Mesenteric fat pad (tissue), 1 donor: Measurements from ENCODE around the gene SRRM3. TPM values are rescaled to one million over a fixed set of nuclear protein-coding genes. Genes with fewer than 3 reads are reported as not detected.
"Not testable (repeated sequence)": the region's sequence is repeated elsewhere in the genome, so short reads cannot be mapped to it uniquely, and the experiment has no call there.

Source experiments
- DNase-seq: peaks from one replicate; pipeline ENCODE4 v3.0.0-alpha.2; 2020; ENCODE audit warnings: low spot score
- total RNA-seq: library from RNA; stranded (reverse); fragmentation: NEBNext Ultra II Directional; extraction: Animal tissue kit (Norgen Biotek cat#: 25700); gene quantifications from one replicate; pipeline ENCODE4 v1.2.1, GENCODE V29; 2021
- donor health status: DM: yes; HTN: yes; CAD: no.

SRRM3 gene
- total RNA-seq, 1 donor from 2014 or later = 4.8 TPM

- no peak for DNase-seq
Observed at GRCh38 chr7:76285604-76286374, 84.1 kb downstream of the SRRM3 start.

GRCh38 chr7:76286842-76287403, 85.2 kb downstream of the SRRM3 start:
- no peak for DNase-seq

- not testable (repeated sequence) for DNase-seq
Observed at GRCh38 chr7:76290847-76291350, 89.2 kb downstream of the SRRM3 start.

- peak; percentile 97 for DNase-seq
Observed at GRCh38 chr7:76291351-76292212, 89.9 kb downstream of the SRRM3 start.

GRCh38 chr7:76292213-76292573, 90.5 kb downstream of the SRRM3 start:
- no peak for DNase-seq

- not testable (repeated sequence) for DNase-seq
Observed at GRCh38 chr7:76292911-76293310, 91.2 kb downstream of the SRRM3 start.

GRCh38 chr7:76293407-76293901, 91.8 kb downstream of the SRRM3 start:
- no peak for DNase-seq

GRCh38 chr7:76294344-76295024, 92.8 kb downstream of the SRRM3 start:
- peak; percentile 97 for DNase-seq

GRCh38 chr7:76296743-76297740, 95.3 kb downstream of the SRRM3 start:
- DNase-seq = no peak

- no peak for DNase-seq
Observed at GRCh38 chr7:76300166-76300731, 98.6 kb downstream of the SRRM3 start.

GRCh38 chr7:76301000-76301399, 99.3 kb downstream of the SRRM3 start:
- no peak for DNase-seq

GRCh38 chr7:76302347-76303201, 100.9 kb downstream of the SRRM3 start, which contains the start of gene HSPB1:
TSS of gene HSPB1 (plus strand) at chr7:76302673. CDS start at chr7:76302713, 40 bp downstream.
- DNase-seq = peak; percentile 95

- peak; percentile 97 for DNase-seq
Observed at GRCh38 chr7:76303202-76304147, 101.8 kb downstream of the SRRM3 start.

- no peak for DNase-seq
Observed at GRCh38 chr7:76304888-76305375, 103.2 kb downstream of the SRRM3 start.

GRCh38 chr7:76308874-76309273, 107.2 kb downstream of the SRRM3 start:
- DNase-seq = not testable (repeated sequence)

GRCh38 chr7:76309341-76310101, 107.8 kb downstream of the SRRM3 start:
- not testable (repeated sequence) for DNase-seq
